CD4-positive, alpha-beta T cell (primary cell): Measurements from ENCODE around the gene PSME3. TPM values are rescaled to one million over a fixed set of nuclear protein-coding genes. Genes with fewer than 3 reads are reported as not detected.
"Not testable (repeated sequence)": the region's sequence is repeated elsewhere in the genome, so short reads cannot be mapped to it uniquely, and the experiment has no call there.

Experiments used
- ATAC-seq: fragments of 200-7000 bp; cut with Tn5 transposase; one replicate; pipeline ENCODE4 v1.10.0; 2022; ENCODE audit warnings: mild to moderate bottlenecking; ENCODE audit not compliant: poor library complexity
- CTCF ChIA-PET: fragments of 350-600 bp; sonication (Branson Sonifier 250); formaldehyde crosslinking; loops from one replicate; lab custom pipeline; 2021; ENCODE audit warnings: antibody characterized with exemption, inconsistent platforms; lab: Charles Lee
- POLR2A ChIA-PET: fragments of 350-600 bp; sonication (Branson Sonifier 250); formaldehyde crosslinking; loops from one replicate; lab custom pipeline; 2021; ENCODE audit warnings: antibody characterized with exemption, inconsistent platforms; lab: Charles Lee
- DNase-seq, 14 experiments: peaks; one replicate each; pipeline ENCODE4 v3.0.0-alpha.2; 2013 to 2020; ENCODE audit warnings: mixed read lengths in 2 of 14
- H3K27ac ChIP-seq, 2 donors: one replicate each; pipeline versions ENCODE4 v1.5.1 to v1.7.0; 2013; ENCODE audit warnings: low read length in 2 of 2, low read depth in 1 of 2, mild to moderate bottlenecking in 1 of 2
- H3K27me3 ChIP-seq, 2 experiments: 1 replicate in 1 of 2; 2 replicates in 1 of 2; pipeline versions ENCODE4 v1.6.1 to v1.7.0; 2013; ENCODE audit warnings: low read length in 2 of 2, control low read depth in 1 of 2, mild to moderate bottlenecking in 1 of 2, moderate library complexity in 1 of 2; ENCODE audit not compliant: insufficient read depth in 2 of 2, control insufficient read depth in 1 of 2
- H3K36me3 ChIP-seq: one replicate; pipeline ENCODE4 v1.6.1; 2013; ENCODE audit warnings: low read length, control low read depth; ENCODE audit not compliant: insufficient read depth
- H3K4me1 ChIP-seq: one replicate; pipeline ENCODE4 v1.6.1; 2013; ENCODE audit warnings: low read length, control low read depth; ENCODE audit not compliant: insufficient read depth
- H3K4me3 ChIP-seq: one replicate; pipeline ENCODE4 v1.5.1; 2013; ENCODE audit warnings: mild to moderate bottlenecking, low read length, moderate library complexity
- H3K9me3 ChIP-seq, 2 experiments: 1 replicate in 1 of 2; 2 replicates in 1 of 2; pipeline versions ENCODE4 v1.6.1 to v1.7.0; 2013; ENCODE audit warnings: low read length in 2 of 2, mild to moderate bottlenecking in 2 of 2, control low read depth in 1 of 2, moderate library complexity in 1 of 2; ENCODE audit not compliant: control insufficient read depth in 1 of 2, insufficient read depth in 1 of 2
- H3K27ac Mint-ChIP-seq: one replicate; pipeline ENCODE4 v1.8.0; 2020; ENCODE audit warnings: mixed read lengths
- H3K27me3 Mint-ChIP-seq: one replicate; pipeline ENCODE4 v1.8.0; 2021; ENCODE audit warnings: mixed read lengths
- H3K36me3 Mint-ChIP-seq: one replicate; pipeline ENCODE4 v1.8.0; 2021; ENCODE audit warnings: low read depth, mixed read lengths
- H3K4me1 Mint-ChIP-seq: one replicate; pipeline ENCODE4 v1.8.0; 2021; ENCODE audit warnings: low read depth, mixed read lengths
- H3K4me3 Mint-ChIP-seq: one replicate; pipeline ENCODE4 v1.8.0; 2020; ENCODE audit warnings: mild to moderate bottlenecking, mixed read lengths
- H3K9me3 Mint-ChIP-seq: one replicate; pipeline ENCODE4 v1.8.0; 2020; ENCODE audit warnings: mixed read lengths
- CTCF ChIP-seq: fragments of 200-600 bp; IDR thresholded peaks from one replicate; pipeline ENCODE4 v1.8.0; 2022; ENCODE audit warnings: antibody characterized with exemption, mild to moderate bottlenecking
- intact Hi-C, 2 experiments: fragments of 100-400 bp; cut with DNase I in 1 of 2; cut with micrococcal nuclease in 1 of 2; formaldehyde crosslinking; loops; one replicate each; pipeline versions ENCODE4 v1.15.1 to v1.9.0; 2023 to 2025; cut with DNase I, micrococcal nuclease
- total RNA-seq, 174 experiments: library from RNA in 2 of 174; stranded (reverse) in 2 of 174; gene quantifications; one replicate each; pipeline ENCODE4 v1.2.3 and lab custom pipeline; 2021 to 2026

PSME3 gene
- total RNA-seq, 2 experiments from 2014 or later, result 62.1 to 62.5 TPM

- Histone ChIP-seq H3K27me3 (peaks cover 0 to 2% of the 10 kb centered on the region in 2 experiments), H3K27ac (no peak overlapping the region), H3K4me1 (no peaks in the 10 kb centered on the region), H3K4me3 (no peak overlapping the region), H3K36me3 (peaks cover 11% of the 10 kb centered on the region), H3K9me3 (no peaks in the 10 kb centered on the region)
- intact Hi-C loops, result loop anchor here in 1 of 2 experiments (10.0 kb wide), 1 partner anchor 355 kb away; no protein-coding TSS in a partner anchor
- POLR2A ChIA-PET, result no interaction called here
- Mint-ChIP-seq H3K36me3 (peaks cover 17% of the 10 kb centered on the region), H3K4me3 (no peak overlapping the region), H3K9me3 (no peaks in the 10 kb centered on the region), H3K4me1 (no peaks in the 10 kb centered on the region), H3K27ac (no peak overlapping the region), H3K27me3 (no peaks in the 10 kb centered on the region)
- ATAC-seq, result no peak
- no peak for DNase-seq
- no peak for TF ChIP-seq CTCF
- CTCF ChIA-PET, result no interaction called here
Measured at GRCh38 chr17:42849451-42850181, 16.4 kb downstream of the PSME3 start.

- ChIA-PET CTCF (no interaction called here), POLR2A (no interaction called here)
- intact Hi-C loops, result no loop called here
- H3K4me3 Mint-ChIP-seq, result no peak within 1 kb of the TSS
- H3K36me3 ChIP-seq, result no peaks in the 10 kb centered on the region
- no peak for TF ChIP-seq CTCF
- DNase-seq, result no peak
- H3K4me1 ChIP-seq, result no peaks in the 10 kb centered on the region
- ATAC-seq, result no peak
- H3K4me3 ChIP-seq, result no peak within 1 kb of the TSS
- peaks cover 0 to 2% of the 10 kb centered on the region in 2 experiments for H3K27me3 ChIP-seq
- H3K27ac ChIP-seq, result no peak within 1 kb of the TSS
- peaks cover 7% of the 10 kb centered on the region for H3K36me3 Mint-ChIP-seq
- no peaks in the 10 kb centered on the region for H3K27me3 Mint-ChIP-seq
- H3K27ac Mint-ChIP-seq, result no peak within 1 kb of the TSS
- no peaks in the 10 kb centered on the region for H3K9me3 Mint-ChIP-seq
- no peaks in the 10 kb centered on the region for H3K4me1 Mint-ChIP-seq
- H3K9me3 ChIP-seq, result no peaks in the 10 kb centered on the region
Measured at GRCh38 chr17:42850954-42851353, 17.8 kb downstream of the PSME3 start, which contains the start of gene AOC3. Gene AOC3, plus strand, starts transcription at chr17:42851199. Its CDS starts 145 bp downstream, at chr17:42851344.

GRCh38 chr17:42851371-42852240 is 18.4 kb downstream of the PSME3 start:
- H3K4me1 Mint-ChIP-seq, H3K27me3 ChIP-seq, H3K27me3 Mint-ChIP-seq, H3K4me1 ChIP-seq, H3K9me3 ChIP-seq, H3K36me3 Mint-ChIP-seq, intact Hi-C loops, DNase-seq, H3K4me3 ChIP-seq, H3K27ac ChIP-seq, H3K9me3 Mint-ChIP-seq, H3K4me3 Mint-ChIP-seq, H3K36me3 ChIP-seq, ATAC-seq, H3K27ac Mint-ChIP-seq, CTCF ChIA-PET, POLR2A ChIA-PET: not testable (repeated sequence)
